GM21717 (cell line): ENCODE measurements around the gene TNNI3K.

Source experiments
- ATAC-seq: cut with Tn5 transposase; IDR thresholded peaks from one replicate; pipeline ENCODE4 v1.9.1; 2021; ENCODE audit warnings: mild to moderate bottlenecking, moderate library complexity; ENCODE audit not compliant: unreplicated experiment

TNNI3K gene

DNA sequence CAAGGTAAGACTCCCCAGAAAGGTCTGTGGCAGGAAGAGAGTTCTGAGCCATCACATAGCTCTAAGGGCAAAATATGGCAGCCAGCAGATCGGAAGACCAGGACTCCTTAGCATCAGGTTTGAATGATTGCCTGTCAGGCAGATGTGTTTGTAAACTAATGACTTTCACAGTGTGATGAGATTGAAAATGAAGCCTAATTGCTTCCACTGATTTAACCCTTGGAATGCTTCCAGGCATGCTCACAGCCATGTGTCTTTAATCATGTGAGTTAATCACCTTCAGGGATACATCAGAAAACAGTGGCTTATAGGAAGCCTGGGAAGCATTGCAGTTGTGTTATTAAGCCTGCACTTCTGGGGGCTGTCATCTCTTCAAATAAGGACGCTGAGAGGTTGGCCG lies 194.4 kb downstream of the TNNI3K start:
- ATAC-seq, result no peak

DNA sequence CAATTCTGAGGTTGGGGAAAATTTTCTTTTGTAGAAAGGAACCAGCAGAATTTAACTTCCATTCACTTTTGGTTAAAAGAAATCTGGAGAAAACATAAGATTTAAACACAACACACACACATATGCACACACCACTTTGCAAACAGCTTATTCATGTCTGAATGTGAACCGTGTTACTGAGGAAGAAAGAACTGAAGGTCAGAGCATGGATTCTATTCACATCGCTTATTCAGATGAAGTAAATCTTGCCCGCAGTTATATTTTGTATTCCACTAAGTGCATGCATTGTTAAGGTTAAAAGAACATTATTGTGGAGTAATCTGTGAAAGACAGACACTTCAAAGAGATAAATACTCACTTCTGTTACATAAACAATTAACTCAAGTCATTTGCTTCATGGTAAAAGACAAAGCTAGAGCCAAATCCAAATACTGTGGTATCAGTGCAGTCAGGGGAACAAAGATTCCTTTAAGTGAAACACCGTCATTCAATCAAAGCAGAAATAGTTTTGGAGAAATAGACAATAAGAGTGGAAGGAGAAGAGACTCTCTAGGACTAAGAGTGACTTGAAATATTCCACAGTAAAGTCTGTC lies 195.3 kb downstream of the TNNI3K start:
- ATAC-seq, result no peak

DNA sequence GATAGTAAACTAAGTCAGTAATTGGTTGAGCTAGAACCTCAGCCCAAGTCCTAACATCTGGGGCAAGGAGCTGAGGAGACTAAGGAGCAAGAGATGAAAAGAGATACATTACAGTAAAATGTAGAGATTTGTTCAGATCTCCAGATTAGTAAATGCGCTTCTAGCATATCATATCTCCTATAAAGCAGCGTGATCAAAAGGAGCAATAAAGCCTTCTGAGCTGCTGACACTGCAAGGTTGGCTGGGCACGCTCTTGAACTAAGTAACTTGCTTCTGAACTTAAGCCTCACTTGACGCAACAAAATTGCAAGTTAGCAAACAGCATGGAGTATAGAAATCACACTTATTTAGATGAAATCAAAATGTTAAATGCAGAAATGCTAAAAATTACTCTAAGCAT lies 196.3 kb downstream of the TNNI3K start:
- ATAC-seq, result no peak

DNA sequence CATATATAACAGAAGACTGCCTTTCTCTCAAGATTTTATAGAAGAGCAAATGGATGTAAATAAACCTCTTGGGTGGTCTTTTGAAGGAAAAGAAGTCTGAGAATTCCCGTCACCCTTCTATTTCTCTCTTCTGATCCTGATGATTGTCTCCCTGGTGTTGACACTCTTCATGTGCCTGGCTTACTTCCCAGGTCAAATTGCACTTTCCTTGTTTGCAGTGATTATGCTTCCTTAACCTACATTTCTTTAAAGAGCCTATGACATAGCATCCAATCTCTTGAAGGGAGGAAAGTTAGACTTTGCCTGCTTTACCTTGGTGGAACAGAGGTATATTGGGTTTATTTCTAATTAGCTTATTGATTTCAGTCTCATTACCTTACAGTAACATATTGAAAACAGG lies 197.1 kb downstream of the TNNI3K start:
- ATAC-seq, result no peak

DNA sequence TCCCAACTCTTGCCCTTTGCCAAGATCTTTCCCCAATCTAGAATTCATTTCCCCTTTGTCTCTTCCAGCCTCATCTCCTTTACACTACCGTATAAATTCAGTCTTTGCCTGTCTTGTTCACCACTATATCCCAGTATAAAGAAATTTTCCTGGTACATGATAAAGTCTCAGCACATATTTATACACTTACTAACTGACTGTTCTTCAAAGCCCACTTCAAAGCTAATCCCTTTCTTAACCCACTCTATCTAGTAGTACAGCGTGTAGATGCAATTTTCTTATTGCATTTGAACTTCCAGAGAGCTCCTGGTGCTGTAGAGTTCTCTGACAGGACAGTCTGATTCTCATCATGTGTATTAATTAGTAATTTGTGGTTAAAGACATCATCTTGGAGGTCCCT lies 199.1 kb downstream of the TNNI3K start:
- no peak for ATAC-seq

DNA sequence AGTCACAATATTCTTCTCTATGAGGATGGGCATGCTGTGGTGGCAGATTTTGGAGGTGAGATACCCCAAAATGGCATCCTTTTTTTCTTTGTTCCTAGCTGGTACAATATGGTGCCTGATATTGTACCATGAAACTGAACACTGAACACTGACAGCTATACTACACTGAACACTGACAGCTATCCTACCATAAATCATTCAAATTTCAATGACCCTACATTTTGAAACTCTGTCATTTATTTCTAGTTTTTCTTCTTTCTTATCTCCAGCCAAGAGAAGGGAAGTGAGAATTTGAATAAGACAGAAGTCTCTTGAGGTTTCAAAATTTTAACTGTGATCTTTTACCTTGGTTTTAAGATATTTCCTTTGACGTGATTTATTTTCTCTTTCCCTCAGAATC lies 200.9 kb downstream of the TNNI3K start:
- ATAC-seq, result no peak

DNA sequence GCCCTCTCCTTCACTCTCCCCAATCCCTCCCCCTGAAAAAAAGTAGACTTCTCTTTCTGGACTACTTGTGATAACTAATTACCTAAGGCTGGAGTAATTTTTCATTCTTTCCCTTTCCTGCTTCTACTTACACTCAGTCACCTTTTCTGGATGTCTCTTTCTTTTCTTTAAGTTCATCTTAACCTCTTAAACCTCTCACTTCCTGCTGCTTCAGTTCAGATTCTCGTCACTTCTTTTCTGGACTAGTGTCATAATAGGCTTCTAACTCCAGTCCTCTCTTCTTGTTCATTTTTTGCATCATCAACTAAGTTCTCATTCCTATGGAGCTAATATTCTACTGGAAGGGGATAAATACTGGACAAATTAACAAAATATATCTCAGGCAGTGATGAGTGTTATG lies 201.8 kb downstream of the TNNI3K start:
- no peak for ATAC-seq

DNA sequence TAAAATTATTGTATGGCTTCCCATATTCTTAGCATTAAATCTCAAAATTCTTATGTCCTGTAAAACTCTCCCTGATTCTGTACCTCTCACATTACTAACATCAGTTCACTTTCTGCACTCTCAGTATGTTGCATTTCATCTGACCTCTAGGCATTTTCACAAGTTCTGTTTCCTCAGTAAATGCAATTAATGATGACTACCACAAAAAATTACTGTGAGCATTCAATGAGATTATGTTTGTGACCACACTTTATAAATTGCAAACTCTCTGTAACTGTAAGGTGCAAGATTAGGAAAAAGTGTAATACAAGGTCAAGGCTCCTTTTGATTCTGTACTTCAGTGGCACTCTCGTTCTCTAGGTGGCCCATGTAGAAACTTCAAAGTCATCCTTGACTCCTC lies 216.8 kb downstream of the TNNI3K start:
- ATAC-seq, result no peak

DNA sequence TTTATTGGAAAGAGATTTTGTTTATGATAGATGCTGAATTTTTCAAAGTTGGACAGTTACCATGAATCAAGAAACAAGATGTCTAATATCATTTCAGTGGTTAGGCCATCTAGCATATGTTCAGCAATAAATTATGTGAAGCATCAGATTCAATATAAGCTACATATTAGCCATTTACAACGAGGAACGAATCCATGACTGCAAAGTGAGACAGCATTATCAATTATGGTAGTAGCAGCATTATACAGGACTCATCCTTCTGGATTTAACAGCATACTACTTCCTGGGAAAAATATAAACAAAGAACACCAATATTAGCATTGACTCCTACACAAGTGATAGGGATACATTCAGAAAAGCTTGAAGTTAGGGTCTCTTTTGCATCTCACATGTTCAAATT lies 218.1 kb downstream of the TNNI3K start:
- no peak for ATAC-seq

DNA sequence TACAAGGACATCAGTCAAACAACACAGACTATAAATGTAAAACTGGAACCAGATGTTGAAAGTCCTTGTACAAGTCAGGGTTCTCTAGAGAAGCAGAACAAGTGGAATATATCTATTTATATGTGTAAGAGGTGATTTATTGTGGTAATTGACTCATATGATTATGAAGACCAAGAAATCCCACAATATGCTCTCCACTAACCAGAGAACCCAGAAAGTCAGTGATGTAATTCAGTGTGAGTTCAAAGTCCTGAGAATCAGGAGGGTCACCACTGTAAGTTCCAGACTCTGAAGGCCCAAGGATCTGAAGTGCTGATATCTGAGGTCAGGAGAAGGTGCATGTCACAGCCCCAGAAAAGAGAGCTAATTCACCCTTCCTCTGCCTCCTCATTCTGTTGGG lies 220.2 kb downstream of the TNNI3K start:
- no peak for ATAC-seq

DNA sequence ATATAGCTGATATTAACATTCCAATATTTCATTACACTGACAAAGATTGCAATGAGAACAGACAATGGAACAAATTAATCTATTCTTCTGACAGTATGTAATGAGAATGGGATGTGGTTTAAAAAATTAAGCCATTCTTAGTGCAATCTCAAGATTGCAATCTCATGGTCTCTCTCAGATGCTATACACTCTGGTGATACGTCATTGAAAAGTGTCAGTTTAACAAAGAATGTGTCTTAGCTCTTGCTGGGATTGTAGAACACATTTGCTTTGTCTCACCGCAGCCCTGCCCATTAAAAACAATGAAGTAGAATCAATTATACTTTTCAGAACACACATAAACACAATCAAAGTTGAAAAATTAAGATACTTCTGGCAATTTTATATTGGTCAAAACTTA lies 222.1 kb downstream of the TNNI3K start:
- ATAC-seq, result no peak

DNA sequence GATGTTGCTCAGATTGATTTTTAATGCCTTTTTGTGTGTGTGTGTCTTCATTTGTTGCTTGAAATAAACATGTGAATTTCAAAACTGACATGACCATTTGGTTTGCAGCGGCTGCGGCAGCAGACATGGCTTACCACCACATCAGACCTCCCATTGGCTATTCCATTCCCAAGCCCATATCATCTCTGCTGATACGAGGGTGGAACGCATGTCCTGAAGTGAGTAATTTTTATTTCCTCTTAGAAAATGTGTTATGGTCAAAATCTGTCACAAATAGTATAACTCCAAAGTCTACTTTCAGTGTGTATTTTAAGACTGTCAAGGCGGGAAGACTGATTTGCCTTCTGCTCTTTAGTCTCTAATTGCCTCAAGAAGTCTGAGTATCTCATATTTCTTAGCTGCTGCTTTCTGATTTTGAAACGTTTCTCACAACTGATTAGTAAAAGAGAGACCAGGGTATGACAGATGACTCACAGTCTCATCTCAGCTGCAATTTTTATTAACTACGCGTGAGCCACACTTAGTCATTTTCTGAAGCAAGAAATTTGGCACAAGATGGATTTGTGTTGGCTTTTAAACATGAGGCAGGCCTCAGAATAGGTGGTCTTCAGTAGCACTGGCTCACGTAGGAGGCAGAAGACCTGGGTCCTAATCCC lies 228.3 kb downstream of the TNNI3K start:
- ATAC-seq, result peak; percentile 93

DNA sequence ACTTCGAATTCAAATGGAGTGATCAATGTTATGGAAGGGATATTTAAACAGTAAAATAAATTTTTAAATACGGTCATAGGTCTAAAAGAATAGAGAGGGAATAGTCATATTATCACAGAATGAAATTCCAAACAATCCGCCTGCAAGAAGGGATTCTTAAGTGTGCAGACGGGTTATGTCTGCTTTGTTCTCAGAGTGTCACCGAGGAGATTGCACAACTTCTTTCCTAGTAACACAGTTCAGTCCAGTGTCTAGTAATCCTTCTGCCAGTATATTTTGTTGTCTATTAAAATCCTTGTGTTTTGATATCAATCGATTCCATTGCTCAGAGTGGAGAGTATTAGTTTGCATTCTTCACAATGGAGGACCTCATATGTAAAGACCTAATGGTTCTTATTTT lies 228.8 kb downstream of the TNNI3K start:
- ATAC-seq, result no peak

DNA sequence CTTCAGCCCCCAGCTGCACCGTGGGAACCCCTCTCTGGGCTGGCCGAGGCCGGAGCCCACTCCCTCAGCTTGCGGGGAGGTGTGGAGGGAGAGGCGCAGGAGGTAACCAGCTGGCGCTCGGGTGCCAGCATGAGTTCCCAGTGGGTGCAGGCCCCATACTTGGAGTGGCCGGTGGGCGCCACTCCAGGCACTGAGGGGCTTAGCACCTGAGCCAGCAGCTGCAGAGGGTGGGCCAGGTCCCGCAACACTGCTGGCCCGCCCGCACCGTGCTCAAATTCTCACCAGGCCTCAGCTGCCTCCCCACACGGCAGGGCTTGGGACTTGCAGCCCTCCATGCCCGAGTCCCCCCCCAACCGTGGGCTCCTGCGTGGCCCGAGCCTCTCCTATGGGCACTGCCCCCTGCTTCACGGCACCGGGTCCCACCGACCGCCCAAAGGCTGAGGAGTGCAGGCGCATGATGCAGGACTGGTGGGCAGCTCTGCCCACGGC lies 230.1 kb downstream of the TNNI3K start:
- no peak for ATAC-seq

DNA sequence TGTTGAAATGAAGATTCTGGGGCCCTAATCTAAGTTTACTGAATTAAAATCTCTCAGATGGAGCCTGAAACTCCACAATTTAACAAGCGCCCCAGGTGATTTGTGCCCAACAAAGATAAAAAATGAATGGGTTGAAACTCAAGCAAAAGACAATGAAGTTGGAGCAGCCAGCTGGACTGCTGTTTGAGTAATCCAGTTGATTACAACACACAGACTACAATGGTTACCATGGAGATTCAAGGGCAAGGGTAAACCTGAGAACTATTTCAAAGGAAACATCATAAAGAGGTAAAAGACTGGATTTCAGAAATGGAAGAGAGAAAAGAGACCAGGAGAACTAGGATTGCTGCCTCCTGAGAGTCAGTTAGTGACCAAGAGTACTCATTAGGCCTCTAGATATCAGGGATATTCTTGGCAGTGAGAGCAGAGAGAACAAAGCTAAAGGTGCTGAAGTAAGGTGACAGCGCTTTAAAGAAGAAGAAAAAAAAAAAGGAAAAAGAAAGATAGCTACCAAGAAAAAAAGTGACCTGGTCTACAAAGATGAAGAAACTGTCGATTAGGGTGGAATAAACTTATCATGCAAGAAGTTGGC lies 232.7 kb downstream of the TNNI3K start:
- ATAC-seq, result no peak

DNA sequence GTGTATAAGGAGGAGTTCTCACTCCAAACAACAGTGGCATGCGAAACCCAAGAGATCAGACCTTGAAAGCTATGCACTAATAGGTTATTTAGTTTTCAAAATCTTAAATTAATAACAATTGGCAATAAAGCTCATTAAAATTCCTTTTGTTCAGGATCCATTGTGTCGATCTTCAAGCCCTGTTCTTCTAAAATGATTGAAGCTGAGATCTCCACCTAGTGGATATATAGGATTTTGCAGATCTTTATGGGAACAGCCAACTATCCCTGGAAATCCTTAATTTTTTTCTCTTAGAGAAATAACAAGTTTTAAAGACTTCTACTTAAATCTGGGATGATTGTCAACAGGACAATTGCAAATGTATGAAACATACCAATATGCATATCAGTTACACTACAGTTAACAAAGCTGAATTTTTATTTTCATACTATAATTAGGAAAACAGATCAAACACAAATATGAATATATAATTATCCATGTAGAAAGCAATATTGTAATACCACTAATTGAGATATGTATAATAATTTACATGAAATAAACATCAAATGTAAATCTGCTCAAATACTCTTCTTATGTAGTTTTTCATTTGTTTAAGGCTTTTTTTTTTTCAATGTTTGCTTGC lies 233.9 kb downstream of the TNNI3K start:
- ATAC-seq, result no peak

DNA sequence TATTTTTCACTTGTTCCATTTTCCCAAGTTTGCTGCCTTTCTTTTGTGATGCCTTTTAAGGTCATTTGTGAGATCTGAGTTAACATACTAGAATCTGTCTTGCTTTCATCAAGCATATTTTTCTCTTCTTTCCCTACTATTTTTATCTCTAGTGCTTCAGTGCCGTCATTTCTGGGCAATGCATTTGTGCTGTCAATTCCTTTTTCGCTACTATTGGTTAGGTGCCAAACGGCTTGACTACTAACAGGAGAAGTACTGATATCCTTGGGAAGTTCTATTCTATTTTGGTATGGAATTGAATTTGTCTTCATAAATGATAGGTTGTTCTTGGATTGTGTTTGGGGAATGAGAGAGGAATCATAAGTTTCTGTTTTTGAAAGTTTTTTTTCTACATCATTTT lies 235.1 kb downstream of the TNNI3K start:
- ATAC-seq, result no peak

DNA sequence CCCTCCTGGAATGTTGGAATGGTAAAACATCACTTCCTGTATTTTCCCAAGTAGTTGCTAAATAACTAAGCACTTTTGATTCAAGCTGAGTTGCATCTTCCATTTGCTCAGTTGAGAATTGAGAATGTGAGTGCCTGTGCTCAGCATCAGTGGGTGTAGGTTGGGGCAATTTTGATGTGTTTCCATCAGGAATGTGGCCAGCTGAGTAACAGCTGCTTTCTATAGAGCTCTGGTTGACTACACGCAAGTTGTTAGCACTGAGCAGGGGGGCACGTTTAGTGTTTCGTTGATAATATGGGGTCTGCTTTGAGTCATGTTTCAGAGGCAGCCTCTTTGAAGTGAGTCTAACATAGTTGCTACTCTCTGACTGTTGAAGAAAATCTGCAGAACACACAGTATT lies 235.7 kb downstream of the TNNI3K start:
- ATAC-seq, result no peak

DNA sequence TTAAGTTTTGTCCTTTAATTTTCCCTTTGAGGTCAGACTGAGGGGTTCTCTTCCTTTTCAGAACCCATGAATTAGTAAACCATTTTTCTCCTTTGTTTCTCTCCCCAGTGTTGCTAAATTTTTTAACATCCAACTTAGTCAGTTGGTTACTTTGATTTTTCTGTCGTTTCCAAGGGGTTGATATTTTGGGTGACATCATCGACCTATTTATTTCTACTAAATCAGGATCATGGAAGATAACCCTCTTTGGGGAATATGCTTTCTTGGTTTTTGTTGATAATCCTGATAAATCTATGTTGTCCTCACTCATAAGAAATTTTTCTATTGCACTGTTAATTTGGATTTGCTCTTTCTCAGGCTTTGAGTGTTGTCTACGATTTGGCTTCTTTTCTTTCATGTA lies 236.3 kb downstream of the TNNI3K start:
- ATAC-seq, result no peak

DNA sequence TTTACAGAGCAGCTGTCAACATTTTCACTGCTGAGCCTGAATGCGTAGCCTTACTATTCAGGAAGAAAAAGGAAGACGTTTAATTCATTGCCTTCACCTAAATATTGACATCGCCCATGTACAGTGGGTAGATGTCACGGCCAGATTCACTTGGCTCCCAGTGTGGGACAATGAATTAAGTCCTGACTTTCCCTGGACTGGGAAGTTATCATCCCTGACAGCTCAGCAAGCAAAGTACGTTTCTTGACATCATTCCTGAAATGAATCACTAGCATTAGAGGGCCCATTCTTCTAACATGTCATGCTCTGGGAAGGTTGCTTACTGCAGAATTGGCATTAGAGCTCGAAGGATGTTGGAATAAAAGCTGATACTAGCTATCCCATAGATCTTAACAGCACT lies 239.4 kb downstream of the TNNI3K start:
- no peak for ATAC-seq

DNA sequence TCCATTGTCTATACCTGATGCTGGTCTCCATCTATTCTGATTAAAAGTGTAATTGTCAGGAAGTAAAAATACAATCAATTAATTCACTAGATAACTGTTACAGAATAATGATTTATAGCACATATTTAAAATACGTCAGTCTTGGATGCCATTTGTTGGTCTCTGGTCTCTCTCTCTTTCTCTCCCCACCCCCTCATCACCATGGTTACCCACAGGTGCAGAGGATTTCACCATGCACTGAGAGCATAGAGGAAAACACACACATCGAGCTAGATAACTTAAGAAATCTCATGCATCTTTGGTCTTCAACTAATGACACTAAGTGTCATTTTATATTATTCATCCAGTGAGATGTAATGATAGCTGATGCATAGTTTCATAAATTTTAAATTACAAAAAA lies 243.8 kb downstream of the TNNI3K start:
- ATAC-seq, result no peak

DNA sequence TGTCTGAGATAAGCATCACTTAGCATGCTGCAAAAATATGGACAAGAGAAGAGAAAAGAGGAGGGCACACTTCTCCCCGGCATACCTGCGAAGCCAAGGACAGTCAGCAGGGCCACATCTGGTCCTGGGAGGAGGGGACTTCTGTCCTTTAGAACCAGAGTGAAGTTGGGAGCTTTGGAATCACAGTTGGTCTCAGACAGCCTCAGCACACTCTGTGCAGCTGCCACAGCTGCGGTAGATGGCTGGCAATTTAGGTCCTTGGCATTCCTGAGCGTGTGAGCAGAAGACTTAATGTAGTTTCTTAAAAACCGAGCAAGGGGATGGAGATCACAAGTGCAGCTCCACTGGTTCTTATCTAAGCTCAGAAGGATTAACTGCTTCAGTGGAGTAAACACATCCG lies 244.9 kb downstream of the TNNI3K start:
- no peak for ATAC-seq
